Nephron (organoid): Measurements from ENCODE around the gene ELMO3.

ENCODE experiments used
- H3K27ac Mint-ChIP-seq, 3 experiments: 2 replicates each; pipeline ENCODE4 v1.8.0; 2020; ENCODE audit warnings: mixed read lengths in 3 of 3, mild to moderate bottlenecking in 2 of 3, moderate library complexity in 1 of 3
- H3K27me3 Mint-ChIP-seq: 2 replicates; pipeline ENCODE4 v1.8.0; 2021; ENCODE audit warnings: low read depth, mild to moderate bottlenecking, moderate library complexity, mixed read lengths
- H3K36me3 Mint-ChIP-seq: 2 replicates; pipeline ENCODE4 v1.8.0; 2020; ENCODE audit warnings: low read depth, mixed read lengths
- H3K4me1 Mint-ChIP-seq: 2 replicates; pipeline ENCODE4 v1.8.0; 2020; ENCODE audit warnings: mixed read lengths
- H3K4me3 Mint-ChIP-seq, 3 experiments: 2 replicates each; pipeline ENCODE4 v1.8.0; 2020; ENCODE audit warnings: mild to moderate bottlenecking in 3 of 3, mixed read lengths in 3 of 3, moderate library complexity in 2 of 3
- H3K9me3 Mint-ChIP-seq: 2 replicates; pipeline ENCODE4 v1.8.0; 2020; ENCODE audit warnings: mixed read lengths
- TF ChIP-seq, protein P1 (sequence below), 3 experiments: fragments of 200-600 bp; sonication (generic); IDR thresholded peaks; one replicate each; pipeline ENCODE4 v1.5.0; 2021; ENCODE audit warnings: antibody characterized with exemption in 3 of 3; ENCODE audit not compliant: unreplicated experiment in 3 of 3

The ELMO3 gene

DNA sequence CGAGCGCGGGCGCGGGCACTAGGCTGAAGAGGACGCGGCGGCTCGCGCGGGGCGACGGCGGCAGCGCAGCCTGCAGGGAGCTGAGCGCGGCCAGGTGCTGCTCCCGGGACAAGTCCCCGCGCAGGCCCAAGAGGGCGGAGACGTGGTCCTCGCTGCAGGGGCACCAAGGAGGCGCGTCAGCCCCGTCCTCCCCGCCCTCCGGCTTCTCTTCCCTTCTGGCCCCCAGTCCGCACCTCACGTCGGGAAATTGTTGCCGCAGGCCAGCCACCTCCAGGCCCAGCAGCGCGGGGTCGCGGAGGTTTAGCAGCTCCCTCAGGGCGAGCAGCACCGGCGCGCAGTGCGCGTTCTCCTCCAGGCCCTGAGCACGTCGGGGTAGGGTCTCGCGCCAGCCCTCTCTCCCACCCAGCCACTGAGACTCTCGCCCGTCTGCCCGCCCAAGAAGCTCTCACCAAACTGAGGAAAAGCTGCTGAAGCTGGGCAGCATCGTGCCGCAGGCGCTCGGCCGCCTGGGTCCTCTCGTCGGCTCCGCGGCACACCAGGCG is 14.4 kb upstream of the ELMO3 start:
- Mint-ChIP-seq H3K4me1 (peaks cover 8% of the 10 kb centered on the region), H3K36me3 (no peaks in the 10 kb centered on the region), H3K9me3 (no peaks in the 10 kb centered on the region), H3K27me3 (peaks cover 10% of the 10 kb centered on the region), H3K27ac (no peak overlapping the region), H3K4me3 (peak overlapping the region; percentile 33 to 68 (median 67))
- TF ChIP-seq, protein P1, sequence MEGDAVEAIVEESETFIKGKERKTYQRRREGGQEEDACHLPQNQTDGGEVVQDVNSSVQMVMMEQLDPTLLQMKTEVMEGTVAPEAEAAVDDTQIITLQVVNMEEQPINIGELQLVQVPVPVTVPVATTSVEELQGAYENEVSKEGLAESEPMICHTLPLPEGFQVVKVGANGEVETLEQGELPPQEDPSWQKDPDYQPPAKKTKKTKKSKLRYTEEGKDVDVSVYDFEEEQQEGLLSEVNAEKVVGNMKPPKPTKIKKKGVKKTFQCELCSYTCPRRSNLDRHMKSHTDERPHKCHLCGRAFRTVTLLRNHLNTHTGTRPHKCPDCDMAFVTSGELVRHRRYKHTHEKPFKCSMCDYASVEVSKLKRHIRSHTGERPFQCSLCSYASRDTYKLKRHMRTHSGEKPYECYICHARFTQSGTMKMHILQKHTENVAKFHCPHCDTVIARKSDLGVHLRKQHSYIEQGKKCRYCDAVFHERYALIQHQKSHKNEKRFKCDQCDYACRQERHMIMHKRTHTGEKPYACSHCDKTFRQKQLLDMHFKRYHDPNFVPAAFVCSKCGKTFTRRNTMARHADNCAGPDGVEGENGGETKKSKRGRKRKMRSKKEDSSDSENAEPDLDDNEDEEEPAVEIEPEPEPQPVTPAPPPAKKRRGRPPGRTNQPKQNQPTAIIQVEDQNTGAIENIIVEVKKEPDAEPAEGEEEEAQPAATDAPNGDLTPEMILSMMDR (IDR thresholded peaks at IDR 0.05; ENCODE audit: unreplicated experiment in 3 of 3), result no peak

DNA sequence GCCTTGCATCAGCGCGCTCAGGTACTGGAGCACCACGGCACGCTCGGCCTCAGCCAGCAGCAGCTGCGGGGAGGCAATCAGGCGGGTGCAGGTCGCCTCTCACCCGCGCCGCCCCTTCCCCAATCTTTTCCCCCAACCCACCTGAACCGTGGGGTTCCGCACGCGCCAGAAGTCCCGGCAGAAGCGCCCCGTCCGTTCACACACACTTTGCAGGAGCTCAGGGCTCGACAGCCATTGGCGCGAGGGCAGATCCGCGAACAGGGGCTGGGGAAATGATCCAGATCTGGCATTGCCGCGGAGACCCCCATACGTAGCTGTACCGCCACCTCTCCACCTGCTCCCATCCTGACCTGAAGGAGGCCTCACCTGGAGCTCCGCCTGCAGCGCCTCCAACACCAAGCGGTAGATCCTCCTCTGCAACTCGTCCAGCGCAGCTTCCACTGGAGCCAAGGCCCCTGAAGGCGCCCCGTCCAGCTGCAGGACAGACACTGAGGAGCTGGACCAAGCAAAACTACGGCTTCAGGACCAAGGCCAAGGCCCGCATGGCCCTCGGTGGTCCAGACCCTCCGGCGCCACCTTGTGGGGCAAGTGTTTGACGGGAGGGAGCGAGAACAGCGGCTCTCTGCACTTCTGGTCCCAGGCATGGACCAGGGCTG is 13.8 kb upstream of the ELMO3 start:
- TF ChIP-seq, protein P1 (IDR thresholded peaks at IDR 0.05; ENCODE audit: unreplicated experiment in 3 of 3), result peak; percentile 81 to 92 (median 81)
- Mint-ChIP-seq H3K27ac (peak overlapping the region; percentile 21 to 40 (median 32)), H3K9me3 (no peaks in the 10 kb centered on the region), H3K36me3 (no peaks in the 10 kb centered on the region), H3K4me1 (peaks cover 8% of the 10 kb centered on the region), H3K4me3 (peak overlapping the region; percentile 89 to 94 (median 89)), H3K27me3 (peaks cover 10% of the 10 kb centered on the region)

DNA sequence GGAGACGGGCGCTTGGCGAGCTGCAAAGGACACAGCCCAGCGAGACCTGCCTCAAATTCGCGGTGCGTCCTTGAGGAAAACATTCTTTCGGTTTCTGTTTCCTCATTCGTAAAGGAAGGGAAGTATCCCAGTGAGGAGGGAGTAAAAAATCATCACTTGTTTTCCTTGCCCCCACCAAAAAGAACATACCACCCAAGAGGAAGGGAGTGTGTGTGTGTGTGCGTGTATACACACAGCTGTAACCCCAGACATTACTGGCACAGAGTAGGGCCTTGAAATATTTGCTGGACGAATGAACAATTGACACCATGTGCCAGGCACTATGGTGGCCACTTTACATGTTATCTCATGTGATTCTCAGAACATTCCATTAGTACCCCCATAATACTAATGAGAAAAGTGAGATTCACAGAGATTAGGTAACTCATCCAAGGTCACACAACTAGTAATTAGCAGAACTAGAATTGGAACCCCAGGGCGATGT is 13.2 kb upstream of the ELMO3 start:
- TF ChIP-seq, protein P1 (IDR thresholded peaks at IDR 0.05; ENCODE audit: unreplicated experiment in 3 of 3), result peak in 1 of 3 experiments; percentile 26
- Mint-ChIP-seq H3K4me3 (peak overlapping the region; percentile 89 to 94 (median 89)), H3K4me1 (peaks cover 8% of the 10 kb centered on the region), H3K27me3 (peaks cover 10% of the 10 kb centered on the region), H3K9me3 (no peaks in the 10 kb centered on the region), H3K27ac (peak overlapping the region in 2 of 3 experiments; percentile 21 to 40), H3K36me3 (no peaks in the 10 kb centered on the region)

DNA sequence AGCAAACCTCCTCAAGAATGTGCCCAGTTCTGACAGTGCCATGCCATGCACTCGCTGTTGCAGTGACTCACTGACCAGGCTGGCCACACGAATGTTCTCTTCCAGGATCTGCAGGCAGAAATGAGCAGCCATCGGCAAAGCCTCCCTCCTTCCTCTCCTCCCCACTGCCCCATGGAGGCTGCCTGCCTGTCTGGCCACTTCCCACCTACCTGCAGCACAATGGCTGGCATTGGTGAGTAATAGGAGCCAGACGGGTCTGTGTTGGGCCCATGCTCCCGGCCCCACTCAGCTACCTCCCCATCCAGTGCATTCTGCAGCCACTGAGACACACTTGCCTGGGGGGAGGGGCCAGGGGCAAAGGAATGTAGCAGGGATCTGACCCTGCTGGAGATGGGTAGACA is 12.4 kb upstream of the ELMO3 start:
- no peak overlapping the region for H3K27ac Mint-ChIP-seq
- H3K4me3 Mint-ChIP-seq, result no peak overlapping the region
- H3K27me3 Mint-ChIP-seq, result peaks cover 10% of the 10 kb centered on the region

DNA sequence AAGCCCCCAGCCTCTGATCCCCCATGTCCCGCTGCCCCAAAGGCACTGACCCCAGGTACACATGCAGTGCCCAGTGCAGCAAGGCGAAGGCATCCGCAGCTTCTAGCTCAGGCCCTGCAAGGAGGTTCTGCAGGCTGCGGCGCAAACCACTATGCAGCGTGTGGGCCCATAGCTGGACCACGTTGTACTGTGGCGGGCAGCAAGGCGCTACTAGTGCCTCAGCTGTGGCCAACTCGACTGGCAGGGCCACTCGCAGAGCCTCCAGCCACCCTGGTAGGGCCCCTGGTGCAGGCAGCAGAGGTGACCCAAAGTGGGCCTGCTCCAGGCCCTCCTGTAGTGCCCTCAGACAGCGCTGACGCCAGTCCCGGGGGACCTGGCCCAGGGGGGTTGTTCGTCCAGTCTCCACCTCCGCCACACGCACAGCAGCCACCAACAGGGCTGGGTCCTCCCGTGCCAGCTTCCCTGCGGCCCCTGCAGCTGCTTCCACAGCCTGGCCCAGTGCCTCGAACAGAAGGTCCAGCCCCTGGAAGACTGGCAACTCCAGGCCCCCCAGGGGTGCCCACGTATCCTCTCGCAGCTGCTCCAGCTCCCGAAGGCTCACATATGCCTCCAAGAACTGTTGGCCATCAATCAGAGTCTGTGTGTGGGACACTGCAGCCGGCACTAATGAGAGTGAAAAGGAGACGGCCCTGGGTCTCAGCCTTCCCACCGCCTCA is 11.6 kb upstream of the ELMO3 start:
- TF ChIP-seq, protein P1 (IDR thresholded peaks at IDR 0.05; ENCODE audit: unreplicated experiment in 3 of 3), result no peak
- Mint-ChIP-seq H3K9me3 (no peaks in the 10 kb centered on the region), H3K4me3 (no peak overlapping the region), H3K27me3 (peaks cover 10% of the 10 kb centered on the region), H3K27ac (no peak overlapping the region), H3K36me3 (no peaks in the 10 kb centered on the region), H3K4me1 (peaks cover 18% of the 10 kb centered on the region)

More for the DNA sequence above, 12.4 kb upstream of the ELMO3 start:
- Mint-ChIP-seq H3K36me3 (no peaks in the 10 kb centered on the region), H3K9me3 (no peaks in the 10 kb centered on the region), H3K4me1 (peaks cover 13% of the 10 kb centered on the region)
- TF ChIP-seq, protein P1 (IDR thresholded peaks at IDR 0.05; ENCODE audit: unreplicated experiment in 3 of 3), result no peak
